ENCODE results near the gene SUN2.

- TF ChIP-seq, protein P1, sequence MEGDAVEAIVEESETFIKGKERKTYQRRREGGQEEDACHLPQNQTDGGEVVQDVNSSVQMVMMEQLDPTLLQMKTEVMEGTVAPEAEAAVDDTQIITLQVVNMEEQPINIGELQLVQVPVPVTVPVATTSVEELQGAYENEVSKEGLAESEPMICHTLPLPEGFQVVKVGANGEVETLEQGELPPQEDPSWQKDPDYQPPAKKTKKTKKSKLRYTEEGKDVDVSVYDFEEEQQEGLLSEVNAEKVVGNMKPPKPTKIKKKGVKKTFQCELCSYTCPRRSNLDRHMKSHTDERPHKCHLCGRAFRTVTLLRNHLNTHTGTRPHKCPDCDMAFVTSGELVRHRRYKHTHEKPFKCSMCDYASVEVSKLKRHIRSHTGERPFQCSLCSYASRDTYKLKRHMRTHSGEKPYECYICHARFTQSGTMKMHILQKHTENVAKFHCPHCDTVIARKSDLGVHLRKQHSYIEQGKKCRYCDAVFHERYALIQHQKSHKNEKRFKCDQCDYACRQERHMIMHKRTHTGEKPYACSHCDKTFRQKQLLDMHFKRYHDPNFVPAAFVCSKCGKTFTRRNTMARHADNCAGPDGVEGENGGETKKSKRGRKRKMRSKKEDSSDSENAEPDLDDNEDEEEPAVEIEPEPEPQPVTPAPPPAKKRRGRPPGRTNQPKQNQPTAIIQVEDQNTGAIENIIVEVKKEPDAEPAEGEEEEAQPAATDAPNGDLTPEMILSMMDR (IDR thresholded peaks at IDR 0.05; ENCODE audit: low read depth, low read length): no peak
- no peak for TF ChIP-seq EZH2phosphoT487 (IDR thresholded peaks at IDR 0.05; ENCODE audit: low read depth)
These were observed 5.7 kb downstream of the SUN2 start for GRCh38 chr22:38750104-38750503.
